Superior temporal gyrus (tissue), 1 donor: Measurements from ENCODE around the gene CEP70.
"Not testable (repeated sequence)": the region's sequence is repeated elsewhere in the genome, so short reads cannot be mapped to it uniquely, and the experiment has no call there.

Source experiments
- DNase-seq: peaks from one replicate; pipeline ENCODE4 v3.0.0-alpha.2; 2016; ENCODE audit errors: extremely low spot score

The CEP70 gene

GRCh38 chr3:138591392-138591791 lies 2.7 kb downstream of the CEP70 start:
- DNase-seq = no peak

- no peak for DNase-seq
Measured at GRCh38 chr3:138588445-138588844, 5.6 kb downstream of the CEP70 start.

GRCh38 chr3:138587374-138587773 lies 6.7 kb downstream of the CEP70 start:
- no peak for DNase-seq

GRCh38 chr3:138578961-138579574 lies 15.0 kb downstream of the CEP70 start:
- no peak for DNase-seq

GRCh38 chr3:138578141-138578540 lies 15.9 kb downstream of the CEP70 start:
- no peak for DNase-seq

- no peak for DNase-seq
Measured at GRCh38 chr3:138573138-138573537, 20.9 kb downstream of the CEP70 start.

- DNase-seq = not testable (repeated sequence)
Measured at GRCh38 chr3:138569624-138570023, 24.4 kb downstream of the CEP70 start.

- DNase-seq = no peak
Measured at GRCh38 chr3:138569090-138569489, 25.0 kb downstream of the CEP70 start.

GRCh38 chr3:138567403-138567802 lies 26.7 kb downstream of the CEP70 start:
- DNase-seq = no peak

- not testable (repeated sequence) for DNase-seq
Measured at GRCh38 chr3:138566293-138566692, 27.8 kb downstream of the CEP70 start.

- not testable (repeated sequence) for DNase-seq
Measured at GRCh38 chr3:138562902-138563301, 31.2 kb downstream of the CEP70 start.

- no peak for DNase-seq
Measured at GRCh38 chr3:138560501-138560900, 33.6 kb downstream of the CEP70 start.

GRCh38 chr3:138559134-138559533 lies 34.9 kb downstream of the CEP70 start:
- no peak for DNase-seq

- DNase-seq = not testable (repeated sequence)
Measured at GRCh38 chr3:138554775-138555174, 39.3 kb downstream of the CEP70 start.

- DNase-seq = not testable (repeated sequence)
Measured at GRCh38 chr3:138550958-138551357, 43.1 kb downstream of the CEP70 start.

GRCh38 chr3:138549179-138549977 lies 44.7 kb downstream of the CEP70 start:
- DNase-seq = no peak

GRCh38 chr3:138547342-138547975 lies 46.6 kb downstream of the CEP70 start:
- DNase-seq = no peak

- no peak for DNase-seq
Measured at GRCh38 chr3:138544546-138544945, 49.5 kb downstream of the CEP70 start.

GRCh38 chr3:138542977-138543376 lies 51.1 kb downstream of the CEP70 start:
- no peak for DNase-seq

GRCh38 chr3:138539352-138539751 lies 54.7 kb downstream of the CEP70 start:
- DNase-seq = no peak

GRCh38 chr3:138521445-138521844 lies 72.6 kb downstream of the CEP70 start:
- DNase-seq = not testable (repeated sequence)

- no peak for DNase-seq
Measured at GRCh38 chr3:138513090-138513843, 80.8 kb downstream of the CEP70 start.
